K562 (cell line): ENCODE data around the gene APOO.

Experiments
- ATF6 ChIP-seq: sonication (generic); formaldehyde crosslinking; IDR thresholded peaks from 2 replicates; pipeline ENCODE4 v1.4.0; 2020; ENCODE audit warnings: mild to moderate bottlenecking, missing genetic modification reagents
- DLX4 ChIP-seq: fragments of 250-450 bp; sonication (Bioruptor Pico); IDR thresholded peaks from 2 replicates; pipeline ENCODE4 v1.6.1; 2021; ENCODE audit warnings: mild to moderate bottlenecking
- EP300 ChIP-seq: IDR thresholded peaks from 2 replicates; pipeline ENCODE4 v1.6.1; 2012; ENCODE audit warnings: low read length, improper control_type of control experiment
- JUNB ChIP-seq: fragments of 450-650 bp; formaldehyde crosslinking; conservative IDR thresholded peaks from 2 replicates; pipeline ENCODE4 v1.4.0; 2020; ENCODE audit warnings: mild to moderate bottlenecking
- KDM5B ChIP-seq: fragments of 200-600 bp; sonication (generic); IDR thresholded peaks from 2 replicates; pipeline ENCODE4 v1.6.1; 2012; ENCODE audit warnings: low read depth, mild to moderate bottlenecking, moderate library complexity, low read length, control low read depth, inconsistent platforms; ENCODE audit not compliant: insufficient replicate concordance
- NONO ChIP-seq, 2 experiments: fragments of 200-400 bp in 1 of 2; fragments of 450-650 bp in 1 of 2; formaldehyde crosslinking in 1 of 2; IDR thresholded peaks; 2 replicates each; pipeline ENCODE4 v1.6.1; 2017; ENCODE audit warnings: low read depth in 2 of 2, mild to moderate bottlenecking in 2 of 2, moderate library complexity in 2 of 2, low read length in 1 of 2
- NR3C1 ChIP-seq: sonication (generic); formaldehyde crosslinking; IDR thresholded peaks from 2 replicates; pipeline ENCODE4 v1.8.1; 2022; ENCODE audit warnings: missing genetic modification reagents
- POLR2A ChIP-seq: fragments of 450-650 bp; conservative IDR thresholded peaks from 2 replicates; pipeline ENCODE4 v1.6.1; 2016
- POLR2B ChIP-seq: fragments of 450-650 bp; IDR thresholded peaks from 2 replicates; pipeline ENCODE4 v1.6.1; 2018; ENCODE audit warnings: low read depth; ENCODE audit not compliant: partially characterized antibody
- POU5F1 ChIP-seq: fragments of 150-350 bp; IDR thresholded peaks from 2 replicates; pipeline ENCODE4 v1.6.1; 2014; ENCODE audit warnings: borderline replicate concordance, low read length, low read depth, mild to moderate bottlenecking; ENCODE audit not compliant: partially characterized antibody
- ZEB2 ChIP-seq: fragments of 450-650 bp; IDR thresholded peaks from 2 replicates; pipeline ENCODE4 v1.6.1; 2016
- ZNF174 ChIP-seq: fragments of 250-450 bp; sonication (Bioruptor Pico); IDR thresholded peaks from 2 replicates; pipeline ENCODE4 v1.4.0; 2020; ENCODE audit warnings: mild to moderate bottlenecking

- TF ChIP-seq NONO (IDR thresholded peaks at IDR 0.05; ENCODE audit: low read depth in 2 of 2, low read length in 1 of 2) (no peak), POU5F1 (no peak), EP300 (no peak), JUNB (no peak), ATF6 (no peak), KDM5B (no peak), ZEB2 (no peak), ZNF174 (no peak), POLR2B (no peak), NR3C1 (CRISPR knock-in tag) (no peak), DLX4 (no peak), POLR2A (no peak)
These were observed 5.9 kb downstream of the APOO start for GRCh38 chrX:23901805-23902204.
